Measurements from ENCODE around the gene TAF1D. TPM values are rescaled to one million over a fixed set of nuclear protein-coding genes. Genes with fewer than 3 reads are reported as not detected.
A peak's percentile ranks its signal among the peaks of the same experiment; 100 is the strongest.

The TAF1D gene
- total RNA-seq (27.7 and 60.7 TPM in 2 replicates), polyA plus RNA-seq (24.7 and 43.3 TPM in 2 replicates)

DNA sequence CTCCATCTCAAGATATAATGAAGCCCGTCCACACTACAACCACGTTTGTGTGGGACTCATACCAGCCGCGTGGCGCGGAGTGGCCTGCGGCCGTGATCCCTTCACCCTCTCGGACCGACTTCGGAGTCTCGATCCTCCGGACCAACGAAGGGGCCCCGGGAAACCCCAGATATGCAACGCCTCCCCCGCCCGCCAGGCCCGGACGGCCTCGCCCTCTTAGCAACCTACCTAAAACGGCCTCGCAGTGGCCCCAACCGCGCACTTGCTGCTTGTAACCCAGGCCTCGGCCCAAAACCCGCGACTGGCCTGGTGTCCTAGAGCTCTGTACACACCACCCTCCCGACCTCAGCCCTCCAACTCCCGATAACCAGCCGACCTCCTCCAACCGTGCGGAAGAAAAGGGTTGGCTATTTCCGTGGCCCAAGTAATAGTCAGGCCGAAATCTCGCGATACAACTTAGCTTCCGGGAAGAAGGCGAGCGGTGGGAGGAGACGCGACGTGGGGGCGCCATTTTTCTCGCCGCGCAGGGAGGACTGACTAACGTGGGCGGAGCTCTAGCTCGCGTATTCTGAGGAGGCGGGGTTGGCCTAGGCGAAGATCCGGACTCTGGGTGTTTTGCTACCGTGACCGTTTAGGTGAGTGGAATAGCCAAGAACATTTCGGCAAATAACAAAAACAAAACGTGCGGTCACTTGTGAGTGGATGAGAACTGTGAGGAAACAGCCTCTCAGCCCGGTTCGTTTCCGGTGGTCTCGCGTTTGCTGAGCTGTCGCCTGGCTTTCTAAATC, at the start of gene TAF1D, which contains the start of gene C11orf54:
TSS of gene TAF1D (minus strand) at position 402 of the 788 bp plus-strand sequence. CDS start 2,191 bp downstream, outside the sequence.
TSS of gene C11orf54 (plus strand) at position 579 of the 788 bp plus-strand sequence. CDS start 5,722 bp downstream, outside the sequence.
- H3K27me3 ChIP-seq, result no peaks in the 10 kb centered on the region
- H3K4me1 ChIP-seq (ENCODE audit: low read depth), result peaks cover 24% of the 10 kb centered on the region
- H3K9me3 ChIP-seq (ENCODE audit: low read depth), result no peaks in the 10 kb centered on the region
- TF ChIP-seq, protein P1, sequence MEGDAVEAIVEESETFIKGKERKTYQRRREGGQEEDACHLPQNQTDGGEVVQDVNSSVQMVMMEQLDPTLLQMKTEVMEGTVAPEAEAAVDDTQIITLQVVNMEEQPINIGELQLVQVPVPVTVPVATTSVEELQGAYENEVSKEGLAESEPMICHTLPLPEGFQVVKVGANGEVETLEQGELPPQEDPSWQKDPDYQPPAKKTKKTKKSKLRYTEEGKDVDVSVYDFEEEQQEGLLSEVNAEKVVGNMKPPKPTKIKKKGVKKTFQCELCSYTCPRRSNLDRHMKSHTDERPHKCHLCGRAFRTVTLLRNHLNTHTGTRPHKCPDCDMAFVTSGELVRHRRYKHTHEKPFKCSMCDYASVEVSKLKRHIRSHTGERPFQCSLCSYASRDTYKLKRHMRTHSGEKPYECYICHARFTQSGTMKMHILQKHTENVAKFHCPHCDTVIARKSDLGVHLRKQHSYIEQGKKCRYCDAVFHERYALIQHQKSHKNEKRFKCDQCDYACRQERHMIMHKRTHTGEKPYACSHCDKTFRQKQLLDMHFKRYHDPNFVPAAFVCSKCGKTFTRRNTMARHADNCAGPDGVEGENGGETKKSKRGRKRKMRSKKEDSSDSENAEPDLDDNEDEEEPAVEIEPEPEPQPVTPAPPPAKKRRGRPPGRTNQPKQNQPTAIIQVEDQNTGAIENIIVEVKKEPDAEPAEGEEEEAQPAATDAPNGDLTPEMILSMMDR (IDR thresholded peaks at IDR 0.05; ENCODE audit: low read depth, low read length), result no peak
- H3K36me3 ChIP-seq, result peaks cover 23% of the 10 kb centered on the region
- peak within 1 kb of the TSS; percentile 86 for H3K27ac ChIP-seq
- H3K4me3 ChIP-seq, result peak within 1 kb of the TSS; percentile 45
- peak; percentile 98 to 99 for DNase-seq (ENCODE audit: low read depth in 1 of 2, low spot score in 1 of 2)

DNA sequence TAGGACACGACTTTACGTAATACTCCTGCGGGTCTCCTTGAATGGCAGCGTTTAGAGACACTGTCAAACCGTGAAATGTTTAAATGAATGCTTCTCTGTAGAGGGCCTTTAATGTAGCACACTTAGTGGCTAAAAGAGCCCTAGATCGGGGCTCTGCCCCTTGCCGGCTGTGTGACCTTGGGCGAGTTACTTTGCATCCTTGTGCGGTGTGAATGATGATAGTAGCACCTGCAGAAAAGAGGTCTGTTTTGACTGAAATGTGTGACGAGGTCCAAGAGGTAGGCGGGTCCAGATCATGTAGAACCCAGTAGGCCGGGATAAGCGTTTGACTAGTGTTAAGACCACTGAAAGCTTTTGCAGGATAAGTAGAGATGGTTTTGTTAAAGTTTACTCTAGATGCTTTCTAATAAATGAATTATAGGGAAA, 43.7 kb upstream of the TAF1D start:
- Histone ChIP-seq H3K4me3 (peak overlapping the region; percentile 99), H3K4me1 (ENCODE audit: low read depth) (peaks cover 14% of the 10 kb centered on the region), H3K27ac (peak overlapping the region; percentile 98), H3K27me3 (no peaks in the 10 kb centered on the region), H3K9me3 (ENCODE audit: low read depth) (no peaks in the 10 kb centered on the region), H3K36me3 (peaks cover 17% of the 10 kb centered on the region)
- TF ChIP-seq, protein P1 (IDR thresholded peaks at IDR 0.05; ENCODE audit: low read depth, low read length), result no peak
- DNase-seq (ENCODE audit: low read depth in 1 of 2, low spot score in 1 of 2), result peak; percentile 12 to 18

GRCh38 chr11:93784145-93784934, 43.0 kb upstream of the TAF1D start, which contains the start of gene MED17:
Gene MED17, plus strand, starts transcription at chr11:93784282. Its CDS starts 232 bp downstream, at chr11:93784514.
- peaks cover 14% of the 10 kb centered on the region for H3K36me3 ChIP-seq
- peak; percentile 93 to 96 for DNase-seq (ENCODE audit: low read depth in 1 of 2, low spot score in 1 of 2)
- H3K27me3 ChIP-seq, result no peaks in the 10 kb centered on the region
- H3K4me3 ChIP-seq, result peak within 1 kb of the TSS; percentile 99
- peak within 1 kb of the TSS; percentile 98 for H3K27ac ChIP-seq
- no peaks in the 10 kb centered on the region for H3K9me3 ChIP-seq (ENCODE audit: low read depth)
- TF ChIP-seq, protein P1 (IDR thresholded peaks at IDR 0.05; ENCODE audit: low read depth, low read length), result peak; percentile 47
- H3K4me1 ChIP-seq (ENCODE audit: low read depth), result peaks cover 14% of the 10 kb centered on the region

GRCh38 chr11:93783765-93784144, 42.5 kb upstream of the TAF1D start:
- Histone ChIP-seq H3K36me3 (peaks cover 8% of the 10 kb centered on the region), H3K4me3 (peak overlapping the region; percentile 99), H3K27ac (peak overlapping the region; percentile 98), H3K27me3 (no peaks in the 10 kb centered on the region), H3K4me1 (ENCODE audit: low read depth) (peaks cover 14% of the 10 kb centered on the region), H3K9me3 (ENCODE audit: low read depth) (no peaks in the 10 kb centered on the region)
- TF ChIP-seq, protein P1 (IDR thresholded peaks at IDR 0.05; ENCODE audit: low read depth, low read length), result no peak
- DNase-seq (ENCODE audit: low read depth in 1 of 2, low spot score in 1 of 2), result no peak

- Histone ChIP-seq H3K4me3 (peak overlapping the region; percentile 99), H3K9me3 (ENCODE audit: low read depth) (no peaks in the 10 kb centered on the region), H3K27ac (no peak overlapping the region), H3K27me3 (no peaks in the 10 kb centered on the region), H3K4me1 (ENCODE audit: low read depth) (peaks cover 14% of the 10 kb centered on the region), H3K36me3 (peaks cover 6% of the 10 kb centered on the region)
- TF ChIP-seq, protein P1 (IDR thresholded peaks at IDR 0.05; ENCODE audit: low read depth, low read length), result no peak
- DNase-seq (ENCODE audit: low read depth in 1 of 2, low spot score in 1 of 2), result no peak
Observed at GRCh38 chr11:93783362-93783761, 42.1 kb upstream of the TAF1D start.

All from cardiac muscle cell (in vitro differentiated cells and primary cell).